ENCODE measurements around the gene RBM23. TPM values are rescaled to one million over a fixed set of nuclear protein-coding genes. Genes with fewer than 3 reads are reported as not detected.

The RBM23 gene
- total and polyA plus RNA-seq, 2 donors (not counting 3 experiments of a cell fraction or from before 2014, with no cell fraction given), result 67.7 to 68.9 TPM

GRCh38 chr14:22945642-22946041 lies 26.7 kb upstream of the RBM23 start:
- Histone ChIP-seq H3K27me3 (ENCODE audit: control insufficient read depth in 2 of 2, insufficient read depth in 2 of 2, low read length in 2 of 2) (no peaks in the 10 kb centered on the region), H3K9ac (replicated peaks; ENCODE audit: extremely low read depth, insufficient read depth, low read length) (no peak overlapping the region), H3K27ac (ENCODE audit: insufficient read depth, low read depth, low read length) (no peak overlapping the region), H3K9me1 (replicated peaks; ENCODE audit: control insufficient read depth, extremely low read depth, insufficient read depth, low read length) (no peaks in the 10 kb centered on the region), H3K4me1 (ENCODE audit: control insufficient read depth, extremely low read depth, insufficient read depth, low read length) (no peaks in the 10 kb centered on the region), H3K4me2 (ENCODE audit: insufficient read depth, low read length) (no peak overlapping the region), H3K36me3 (ENCODE audit: control insufficient read depth in 2 of 2, extremely low read depth in 1 of 2, insufficient read depth in 2 of 2, low read length in 2 of 2) (peaks cover 5 to 10% of the 10 kb centered on the region in 2 experiments), H3K9me3 (replicated peaks; ENCODE audit: control insufficient read depth, insufficient read depth, low read length) (no peaks in the 10 kb centered on the region), H4K20me1 (replicated peaks; ENCODE audit: control insufficient read depth, extremely low read depth, insufficient read depth, low read length) (no peaks in the 10 kb centered on the region), H3K4me3 (replicated peaks in 1 of 3; ENCODE audit: insufficient read depth in 1 of 3, low read depth in 1 of 3, low read length in 3 of 3) (no peak overlapping the region), H2AFZ (ENCODE audit: low read depth, low read length) (no peak overlapping the region), H3K79me2 (ENCODE audit: control insufficient read depth, insufficient read depth, low read length) (no peaks in the 10 kb centered on the region)
- dilution Hi-C loops (cut with MboI; ENCODE audit: extremely low pct_ligation_motif_present, low sequenced_read_pairs), result no loop called here
- TF ChIP-seq CTCF (IDR thresholded peaks at IDR 0.05; ENCODE audit: extremely low read depth in 1 of 2, insufficient read depth in 1 of 2, low read depth in 1 of 2, low read length in 2 of 2) (no peak), MYC (IDR thresholded peaks at IDR 0.05; ENCODE audit: low read depth, low read length) (no peak), GATA2 (IDR thresholded peaks at IDR 0.05; ENCODE audit: insufficient read depth, insufficient read length, low read depth, low read length) (no peak), JUN (IDR thresholded peaks at IDR 0.05; ENCODE audit: borderline replicate concordance, insufficient read depth, insufficient read length, low read depth) (no peak), POLR2A (IDR thresholded peaks at IDR 0.05; ENCODE audit: low read depth, low read length) (no peak), MAX (IDR thresholded peaks at IDR 0.05; ENCODE audit: insufficient read depth, insufficient read length) (no peak), FOS (IDR thresholded peaks at IDR 0.05; ENCODE audit: borderline replicate concordance, insufficient read depth, low read length) (no peak), EZH2 (IDR thresholded peaks at IDR 0.05; ENCODE audit: borderline replicate concordance, low read depth, low read length, severe bottlenecking) (no peak), POLR2AphosphoS5 (IDR thresholded peaks at IDR 0.05; ENCODE audit: insufficient read depth, low read depth, low read length) (no peak)
- BruUV-seq (replicated peaks), result no TSS peak
- FAIRE-seq (no peak), DNase-seq (ENCODE audit: low read depth, low spot score) (no peak)
- CTCF ChIA-PET, result interaction anchor here (0.8 to 8.2 kb wide), 4 partner anchors 15 to 41 kb away, joined by 3 to 46 read pairs (median 5); partner anchors contain the start of gene PRMT5
- intact Hi-C loops (cut with micrococcal nuclease), result no loop called here
- POLR2A ChIA-PET, result interaction anchor here (1.7 kb wide), 1 partner anchor 10 kb away, joined by 6 read pairs; no protein-coding TSS in a partner anchor

All from endothelial cell of umbilical vein (primary cell).